ENCODE results near the gene CYP2W1.
"Not testable (repeated sequence)": the region's sequence is repeated elsewhere in the genome, so short reads cannot be mapped to it uniquely, and the experiment has no call there.

CYP2W1 gene

DNA sequence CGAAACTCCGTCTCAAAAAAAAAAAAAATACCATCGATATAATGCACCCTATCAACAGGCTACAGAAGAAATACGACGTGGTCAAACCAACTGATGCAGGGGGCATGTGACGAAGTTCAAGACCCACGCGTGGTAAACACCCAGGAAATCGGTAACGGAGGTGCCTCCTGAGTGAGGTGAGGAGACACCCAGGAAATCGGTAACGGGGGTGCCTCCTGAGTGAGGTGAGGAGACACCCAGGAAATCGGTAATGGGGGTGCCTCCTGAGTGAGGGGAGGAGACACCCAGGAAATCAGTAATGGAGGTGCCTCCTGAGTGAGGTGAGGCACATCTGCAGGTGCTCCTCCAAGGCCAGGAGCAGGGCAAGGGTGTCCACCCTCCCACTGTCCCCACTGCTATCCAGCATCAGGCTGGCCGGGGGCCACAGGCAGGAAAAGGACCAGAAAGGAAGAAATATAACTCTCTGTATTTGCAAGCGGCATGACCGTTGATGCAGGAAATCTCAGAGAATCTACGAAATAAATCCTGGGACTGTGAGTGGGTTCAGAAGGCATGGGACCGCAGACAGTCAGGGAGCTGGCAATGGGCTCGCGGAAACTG, 50.7 kb downstream of the CYP2W1 start:
- TF ChIP-seq MYC (IDR thresholded peaks at IDR 0.05; ENCODE audit: low read depth, low read length) (no peak), POLR2A (IDR thresholded peaks at IDR 0.05; ENCODE audit: extremely low read depth, insufficient read length) (no peak)
- TF ChIP-seq, protein P1, sequence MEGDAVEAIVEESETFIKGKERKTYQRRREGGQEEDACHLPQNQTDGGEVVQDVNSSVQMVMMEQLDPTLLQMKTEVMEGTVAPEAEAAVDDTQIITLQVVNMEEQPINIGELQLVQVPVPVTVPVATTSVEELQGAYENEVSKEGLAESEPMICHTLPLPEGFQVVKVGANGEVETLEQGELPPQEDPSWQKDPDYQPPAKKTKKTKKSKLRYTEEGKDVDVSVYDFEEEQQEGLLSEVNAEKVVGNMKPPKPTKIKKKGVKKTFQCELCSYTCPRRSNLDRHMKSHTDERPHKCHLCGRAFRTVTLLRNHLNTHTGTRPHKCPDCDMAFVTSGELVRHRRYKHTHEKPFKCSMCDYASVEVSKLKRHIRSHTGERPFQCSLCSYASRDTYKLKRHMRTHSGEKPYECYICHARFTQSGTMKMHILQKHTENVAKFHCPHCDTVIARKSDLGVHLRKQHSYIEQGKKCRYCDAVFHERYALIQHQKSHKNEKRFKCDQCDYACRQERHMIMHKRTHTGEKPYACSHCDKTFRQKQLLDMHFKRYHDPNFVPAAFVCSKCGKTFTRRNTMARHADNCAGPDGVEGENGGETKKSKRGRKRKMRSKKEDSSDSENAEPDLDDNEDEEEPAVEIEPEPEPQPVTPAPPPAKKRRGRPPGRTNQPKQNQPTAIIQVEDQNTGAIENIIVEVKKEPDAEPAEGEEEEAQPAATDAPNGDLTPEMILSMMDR (IDR thresholded peaks at IDR 0.05; ENCODE audit: low read depth, low read length): no peak
- TF ChIP-seq, protein P2, sequence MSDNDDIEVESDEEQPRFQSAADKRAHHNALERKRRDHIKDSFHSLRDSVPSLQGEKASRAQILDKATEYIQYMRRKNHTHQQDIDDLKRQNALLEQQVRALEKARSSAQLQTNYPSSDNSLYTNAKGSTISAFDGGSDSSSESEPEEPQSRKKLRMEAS (IDR thresholded peaks at IDR 0.05; ENCODE audit: low read depth, low read length): no peak
- no peak overlapping the region for H3K4me3 ChIP-seq (ENCODE audit: low read depth, low read length)
- no peak for DNase-seq (ENCODE audit: low read depth)

DNA sequence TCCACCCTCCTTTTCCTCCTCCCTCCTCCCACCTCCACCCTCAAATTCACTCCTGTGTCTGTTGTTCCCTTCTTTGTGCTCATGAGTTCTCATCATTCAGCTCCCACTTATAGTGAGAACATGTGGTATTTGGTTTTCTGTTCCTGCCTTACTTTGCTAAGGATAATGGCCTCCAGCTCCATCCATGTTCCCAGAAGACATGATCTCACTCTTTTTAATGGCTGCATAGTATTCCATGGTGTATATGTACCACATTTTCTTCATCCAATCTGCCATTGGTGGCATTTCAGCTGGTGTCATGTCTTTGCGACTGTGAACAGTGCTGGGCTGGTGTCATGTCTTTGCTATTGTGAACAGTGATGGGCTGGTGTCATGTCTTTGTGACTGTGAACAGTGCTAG, 51.8 kb downstream of the CYP2W1 start:
- not testable (repeated sequence) for H3K4me3 ChIP-seq (ENCODE audit: low read depth, low read length); DNase-seq (ENCODE audit: low read depth)

DNA sequence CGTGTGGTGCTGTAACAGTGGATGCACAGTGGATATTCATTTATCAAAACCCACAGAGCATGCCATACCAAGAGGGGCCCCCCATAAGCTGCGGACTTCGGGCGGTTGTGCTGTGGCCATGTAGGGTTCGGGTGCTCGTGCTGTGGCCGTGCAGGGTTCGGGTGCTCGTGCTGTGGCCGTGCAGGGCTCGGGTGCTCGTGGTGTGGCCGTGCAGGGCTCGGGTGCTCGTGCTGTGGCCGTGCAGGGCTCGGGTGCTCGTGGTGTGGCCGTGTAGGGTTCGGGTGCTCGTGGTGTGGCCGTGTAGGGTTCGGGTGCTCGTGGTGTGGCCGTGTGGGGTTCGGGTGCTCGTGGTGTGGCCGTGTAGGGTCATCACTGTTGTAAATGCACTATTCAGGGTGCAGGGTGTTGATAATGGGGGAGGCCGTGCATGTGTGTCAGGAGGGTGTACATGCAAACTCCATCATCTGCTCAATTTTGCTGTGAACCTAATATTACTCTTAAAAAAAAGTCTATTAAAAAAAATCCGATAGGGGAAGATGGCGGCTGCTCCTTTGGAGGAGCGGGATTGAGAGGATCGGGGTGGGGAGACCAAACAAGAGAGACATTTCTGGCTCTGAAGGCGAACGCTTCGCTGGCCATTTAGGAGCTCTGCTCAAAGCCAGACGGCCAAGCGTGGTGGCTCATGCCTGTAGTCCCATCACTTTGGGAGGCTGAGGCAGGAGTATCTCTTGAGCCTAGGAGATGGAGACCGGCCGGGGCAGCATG, 53.4 kb downstream of the CYP2W1 start:
- DNase-seq (ENCODE audit: low read depth); H3K4me3 ChIP-seq (ENCODE audit: low read depth, low read length): not testable (repeated sequence)
